ENCODE results near the gene EIF5A2.
"Not testable (repeated sequence)": the region's sequence is repeated elsewhere in the genome, so short reads cannot be mapped to it uniquely, and the experiment has no call there.

The EIF5A2 gene

GRCh38 chr3:170896333-170896732 lies 12.1 kb downstream of the EIF5A2 start:
- not testable (repeated sequence) for DNase-seq

- no peak for DNase-seq
Observed at GRCh38 chr3:170893895-170894294, 14.5 kb downstream of the EIF5A2 start.

- no peak for DNase-seq
Observed at GRCh38 chr3:170889630-170890029, 18.8 kb downstream of the EIF5A2 start.

- no peak for DNase-seq
Observed at GRCh38 chr3:170889132-170889531, 19.3 kb downstream of the EIF5A2 start.

GRCh38 chr3:170884109-170884930 lies 24.1 kb downstream of the EIF5A2 start:
- DNase-seq: not testable (repeated sequence)

- not testable (repeated sequence) for DNase-seq
Observed at GRCh38 chr3:170878688-170879087, 29.7 kb downstream of the EIF5A2 start.

- not testable (repeated sequence) for DNase-seq
Observed at GRCh38 chr3:170877311-170877710, 31.1 kb downstream of the EIF5A2 start.

GRCh38 chr3:170876537-170876936 lies 31.9 kb downstream of the EIF5A2 start:
- DNase-seq: no peak

GRCh38 chr3:170869645-170870593 lies 38.5 kb downstream of the EIF5A2 start, which contains the start of gene RPL22L1:
TSS of gene RPL22L1 (minus strand) at chr3:170870195. CDS start at chr3:170870167, 28 bp downstream.
- peak; percentile 98 for DNase-seq

- no peak for DNase-seq
Observed at GRCh38 chr3:170869239-170869590, 39.2 kb downstream of the EIF5A2 start.

GRCh38 chr3:170868577-170869238 lies 39.7 kb downstream of the EIF5A2 start:
- no peak for DNase-seq

- no peak for DNase-seq
Observed at GRCh38 chr3:170867143-170867937, 41.1 kb downstream of the EIF5A2 start.

- no peak for DNase-seq
Observed at GRCh38 chr3:170866499-170866898, 41.9 kb downstream of the EIF5A2 start.

- no peak for DNase-seq
Observed at GRCh38 chr3:170865209-170866094, 43.0 kb downstream of the EIF5A2 start.

- DNase-seq: no peak
Observed at GRCh38 chr3:170864525-170865208, 43.8 kb downstream of the EIF5A2 start.

- DNase-seq: no peak
Observed at GRCh38 chr3:170863816-170864215, 44.6 kb downstream of the EIF5A2 start.

- peak; percentile 62 for DNase-seq
Observed at GRCh38 chr3:170862618-170863374, 45.6 kb downstream of the EIF5A2 start.

GRCh38 chr3:170858599-170858998 lies 49.8 kb downstream of the EIF5A2 start:
- no peak for DNase-seq

- DNase-seq: no peak
Observed at GRCh38 chr3:170852324-170852723, 56.1 kb downstream of the EIF5A2 start.
